K562 (cell line): ENCODE measurements around the gene VAMP4. TPM values are rescaled to one million over a fixed set of nuclear protein-coding genes. Genes with fewer than 3 reads are reported as not detected.

Source experiments
- BRCA1 ChIP-seq, 2 experiments: fragments of 450-650 bp in 1 of 2; sonication (generic) in 1 of 2; formaldehyde crosslinking in 1 of 2; IDR thresholded peaks; 2 replicates each; pipeline versions ENCODE4 v1.5.0 to v1.6.1; 2017 to 2020; ENCODE audit warnings: mild to moderate bottlenecking in 1 of 2, missing genetic modification reagents in 1 of 2
- C11orf30 ChIP-seq: fragments of 450-650 bp; IDR thresholded peaks from 2 replicates; pipeline ENCODE4 v1.6.1; 2016; ENCODE audit warnings: low read depth, mild to moderate bottlenecking
- GABPA ChIP-seq: fragments of 200-800 bp; sonication (Bioruptor generic); conservative IDR thresholded peaks from 2 replicates; pipeline ENCODE4 v1.6.1; 2016; ENCODE audit warnings: low read depth, missing genetic modification characterization, missing compliant biosample characterization
- GATAD2A ChIP-seq: fragments of 450-650 bp; IDR thresholded peaks from 2 replicates; pipeline ENCODE4 v1.6.1; 2017
- HMG20A ChIP-seq: fragments of 450-650 bp; formaldehyde crosslinking; conservative IDR thresholded peaks from 2 replicates; pipeline ENCODE4 v1.4.0; 2020; ENCODE audit warnings: mild to moderate bottlenecking, mixed read lengths
- HNRNPL ChIP-seq: fragments of 200-400 bp; formaldehyde crosslinking; IDR thresholded peaks from 2 replicates; pipeline ENCODE4 v1.6.1; 2017; ENCODE audit warnings: low read depth, mild to moderate bottlenecking, low read length
- L3MBTL2 ChIP-seq: fragments of 450-650 bp; IDR thresholded peaks from 2 replicates; pipeline ENCODE4 v1.6.1; 2016; ENCODE audit warnings: mild to moderate bottlenecking, moderate library complexity
- MAZ ChIP-seq, 2 experiments: fragments of 450-650 bp in 1 of 2; sonication (generic) in 1 of 2; formaldehyde crosslinking; IDR thresholded peaks in 1 of 2; conservative IDR thresholded peaks in 1 of 2; 2 replicates each; pipeline versions ENCODE4 v1.4.0 to v1.5.0; 2020; ENCODE audit warnings: mild to moderate bottlenecking in 1 of 2, missing genetic modification reagents in 1 of 2
- MTA3 ChIP-seq: fragments of 450-650 bp; formaldehyde crosslinking; IDR thresholded peaks from 2 replicates; pipeline ENCODE4 v1.6.1; 2017; ENCODE audit warnings: mild to moderate bottlenecking, borderline replicate concordance
- OTX1 ChIP-seq: fragments of 450-650 bp; formaldehyde crosslinking; IDR thresholded peaks from 2 replicates; pipeline ENCODE4 v1.4.0; 2022; ENCODE audit warnings: mild to moderate bottlenecking
- POLR3A ChIP-seq: IDR thresholded peaks from 2 replicates; pipeline ENCODE4 v1.6.1; 2011; ENCODE audit warnings: borderline replicate concordance, mild to moderate bottlenecking, moderate library complexity; ENCODE audit not compliant: insufficient read length, insufficient read depth; ENCODE audit errors: extremely low read depth
- RBM39 ChIP-seq: fragments of 200-400 bp; formaldehyde crosslinking; optimal IDR thresholded peaks from 2 replicates; pipeline ENCODE3; 2018; ENCODE audit warnings: low read depth, low read length
- SIN3B ChIP-seq: fragments of 450-650 bp; IDR thresholded peaks from 2 replicates; pipeline ENCODE4 v1.6.1; 2017; ENCODE audit warnings: low read depth, mild to moderate bottlenecking, moderate library complexity
- THRAP3 ChIP-seq: fragments of 450-650 bp; IDR thresholded peaks from 2 replicates; pipeline ENCODE4 v1.6.1; 2016; ENCODE audit warnings: mild to moderate bottlenecking, inconsistent platforms, borderline replicate concordance
- WHSC1 ChIP-seq: IDR thresholded peaks from one replicate; pipeline ENCODE4 v1.6.1; 2012; ENCODE audit warnings: low read length, control low read depth, inconsistent platforms
- ZNF12 ChIP-seq: sonication (generic); formaldehyde crosslinking; IDR thresholded peaks from 2 replicates; pipeline ENCODE4 v1.4.0; 2020; ENCODE audit warnings: mild to moderate bottlenecking, missing genetic modification reagents
- ZNF217 ChIP-seq: sonication (generic); formaldehyde crosslinking; IDR thresholded peaks from 2 replicates; pipeline ENCODE4 v1.8.0; 2022; ENCODE audit warnings: mild to moderate bottlenecking, missing genetic modification reagents
- ZNF274 ChIP-seq: IDR thresholded peaks from 2 replicates; pipeline ENCODE4 v1.6.1; 2011; ENCODE audit warnings: low read depth, mild to moderate bottlenecking, low read length, moderate library complexity, borderline replicate concordance
- polyA plus RNA-seq, 8 experiments: library from polyadenylated mRNA; depleted of rRNA in 4 of 8; stranded (reverse) in 5 of 8; unstranded in 3 of 8; fragments of >200 nt; fragmentation: Nextera tagmentation in 2 of 8; fragmentation: Illumina TruSeq in 1 of 8; extraction: Ambion mirVana in 2 of 8; extraction: Trizol in 1 of 8; gene quantifications; 2 replicates each; pipeline versions ENCODE4 v1.2.1 to v1.2.3, GENCODE V29; 2011 to 2014; ENCODE audit warnings: inconsistent platforms in 1 of 8, missing spikeins in 1 of 8
- total RNA-seq, 7 experiments: library from RNA; depleted of rRNA in 6 of 7; stranded (reverse); fragments of >200 nt in 6 of 7; fragmentation: Illumina TruSeq in 2 of 7; extraction: Trizol in 2 of 7; gene quantifications; 2 replicates each; pipeline versions ENCODE4 v1.2.1 to v1.2.3, GENCODE V29; 2011 to 2021; ENCODE audit warnings: low replicate concordance in 1 of 7
- TF ChIP-seq, protein P1 (sequence below): fragments of 200-800 bp; sonication (Bioruptor generic); IDR thresholded peaks from 2 replicates; pipeline ENCODE4 v1.6.1; 2017; ENCODE audit warnings: missing genetic modification characterization, missing compliant biosample characterization
- TF ChIP-seq, protein P2 (sequence below): fragments of 450-650 bp; formaldehyde crosslinking; IDR thresholded peaks from 2 replicates; pipeline ENCODE4 v1.4.0; 2020; ENCODE audit warnings: mild to moderate bottlenecking
- TF ChIP-seq, protein P3 (sequence below): fragments of 250-450 bp; sonication (Bioruptor Pico); IDR thresholded peaks from 2 replicates; pipeline ENCODE4 v1.5.1; 2021; ENCODE audit warnings: mild to moderate bottlenecking
- TF ChIP-seq, protein P4 (sequence below): fragments of 450-650 bp; formaldehyde crosslinking; IDR thresholded peaks from 2 replicates; pipeline ENCODE4 v1.4.0; 2020; ENCODE audit warnings: mild to moderate bottlenecking, moderate library complexity
- TF ChIP-seq, protein P5 (sequence below): fragments of 250-450 bp; sonication (Bioruptor Pico); IDR thresholded peaks from 2 replicates; pipeline ENCODE4 v1.6.1; 2021; ENCODE audit warnings: mild to moderate bottlenecking

The VAMP4 gene
- total and polyA plus RNA-seq, 9 of the 15 experiments (the other 6 are each of a cell fraction or from before 2014, with no cell fraction given) = 3.3 to 21.4 (median 11.9) TPM

DNA sequence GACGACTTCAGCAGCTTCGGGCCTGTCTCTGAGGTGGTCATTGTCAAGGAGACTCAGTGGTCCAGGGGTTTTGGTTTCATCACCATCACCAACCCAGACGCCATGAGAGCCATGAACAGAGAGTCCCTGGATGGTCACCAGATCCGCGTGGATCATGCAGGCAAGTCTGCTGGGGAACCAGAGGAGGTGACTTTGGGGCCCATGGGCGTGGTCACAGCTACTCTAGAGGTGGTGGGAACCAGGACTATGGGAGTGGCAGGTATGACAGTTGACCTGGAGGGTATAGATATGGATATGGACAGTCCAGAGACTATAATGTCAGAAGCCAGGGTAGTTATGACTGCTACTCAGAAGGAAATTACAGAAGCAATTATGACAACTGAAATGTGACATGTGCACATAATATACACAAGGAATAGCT lies 20.3 kb upstream of the VAMP4 start (continued):
- TF ChIP-seq MTA3 (peak; percentile 54; the same call in 1 of the 2 replicates), GABPA (no peak), MAZ (CRISPR knock-in tag; conservative IDR thresholded peaks at IDR 0.05 in 1 of 2, IDR thresholded peaks at IDR 0.05 in 1 of 2) (no peak), WHSC1 (no peak), HMG20A (CRISPR knock-in tag) (no peak), GATAD2A (no peak), L3MBTL2 (peak; percentile 73), THRAP3 (no peak), ZNF217 (no peak), C11orf30 (no peak), BRCA1 (IDR thresholded peaks at IDR 0.05) (no peak), BRCA1 (CRISPR knock-in tag; IDR thresholded peaks at IDR 0.05) (no peak), ZNF274 (no peak), SIN3B (no peak), OTX1 (no peak), HNRNPL (no peak), POLR3A (no peak), RBM39 (no peak), ZNF12 (CRISPR knock-in tag) (no peak)
- TF ChIP-seq, protein P1, sequence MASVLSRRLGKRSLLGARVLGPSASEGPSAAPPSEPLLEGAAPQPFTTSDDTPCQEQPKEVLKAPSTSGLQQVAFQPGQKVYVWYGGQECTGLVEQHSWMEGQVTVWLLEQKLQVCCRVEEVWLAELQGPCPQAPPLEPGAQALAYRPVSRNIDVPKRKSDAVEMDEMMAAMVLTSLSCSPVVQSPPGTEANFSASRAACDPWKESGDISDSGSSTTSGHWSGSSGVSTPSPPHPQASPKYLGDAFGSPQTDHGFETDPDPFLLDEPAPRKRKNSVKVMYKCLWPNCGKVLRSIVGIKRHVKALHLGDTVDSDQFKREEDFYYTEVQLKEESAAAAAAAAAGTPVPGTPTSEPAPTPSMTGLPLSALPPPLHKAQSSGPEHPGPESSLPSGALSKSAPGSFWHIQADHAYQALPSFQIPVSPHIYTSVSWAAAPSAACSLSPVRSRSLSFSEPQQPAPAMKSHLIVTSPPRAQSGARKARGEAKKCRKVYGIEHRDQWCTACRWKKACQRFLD (CRISPR knock-in tag) = 0 out of 2 replicates have a peak, but pooled peaks have one; percentile 31
- TF ChIP-seq, protein P2, sequence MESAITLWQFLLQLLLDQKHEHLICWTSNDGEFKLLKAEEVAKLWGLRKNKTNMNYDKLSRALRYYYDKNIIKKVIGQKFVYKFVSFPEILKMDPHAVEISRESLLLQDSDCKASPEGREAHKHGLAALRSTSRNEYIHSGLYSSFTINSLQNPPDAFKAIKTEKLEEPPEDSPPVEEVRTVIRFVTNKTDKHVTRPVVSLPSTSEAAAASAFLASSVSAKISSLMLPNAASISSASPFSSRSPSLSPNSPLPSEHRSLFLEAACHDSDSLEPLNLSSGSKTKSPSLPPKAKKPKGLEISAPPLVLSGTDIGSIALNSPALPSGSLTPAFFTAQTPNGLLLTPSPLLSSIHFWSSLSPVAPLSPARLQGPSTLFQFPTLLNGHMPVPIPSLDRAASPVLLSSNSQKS (CRISPR knock-in tag) = no peak
- TF ChIP-seq, protein P3, sequence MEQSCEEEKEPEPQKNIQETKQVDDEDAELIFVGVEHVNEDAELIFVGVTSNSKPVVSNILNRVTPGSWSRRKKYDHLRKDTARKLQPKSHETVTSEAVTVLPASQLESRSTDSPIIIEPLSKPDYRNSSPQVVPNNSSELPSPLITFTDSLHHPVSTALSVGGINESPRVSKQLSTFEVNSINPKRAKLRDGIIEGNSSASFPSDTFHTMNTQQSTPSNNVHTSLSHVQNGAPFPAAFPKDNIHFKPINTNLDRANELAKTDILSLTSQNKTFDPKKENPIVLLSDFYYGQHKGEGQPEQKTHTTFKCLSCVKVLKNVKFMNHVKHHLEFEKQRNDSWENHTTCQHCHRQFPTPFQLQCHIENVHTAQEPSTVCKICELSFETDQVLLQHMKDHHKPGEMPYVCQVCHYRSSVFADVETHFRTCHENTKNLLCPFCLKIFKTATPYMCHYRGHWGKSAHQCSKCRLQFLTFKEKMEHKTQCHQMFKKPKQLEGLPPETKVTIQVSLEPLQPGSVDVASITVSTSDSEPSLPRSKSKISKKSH (CRISPR knock-in tag) = no peak
- TF ChIP-seq, protein P4, sequence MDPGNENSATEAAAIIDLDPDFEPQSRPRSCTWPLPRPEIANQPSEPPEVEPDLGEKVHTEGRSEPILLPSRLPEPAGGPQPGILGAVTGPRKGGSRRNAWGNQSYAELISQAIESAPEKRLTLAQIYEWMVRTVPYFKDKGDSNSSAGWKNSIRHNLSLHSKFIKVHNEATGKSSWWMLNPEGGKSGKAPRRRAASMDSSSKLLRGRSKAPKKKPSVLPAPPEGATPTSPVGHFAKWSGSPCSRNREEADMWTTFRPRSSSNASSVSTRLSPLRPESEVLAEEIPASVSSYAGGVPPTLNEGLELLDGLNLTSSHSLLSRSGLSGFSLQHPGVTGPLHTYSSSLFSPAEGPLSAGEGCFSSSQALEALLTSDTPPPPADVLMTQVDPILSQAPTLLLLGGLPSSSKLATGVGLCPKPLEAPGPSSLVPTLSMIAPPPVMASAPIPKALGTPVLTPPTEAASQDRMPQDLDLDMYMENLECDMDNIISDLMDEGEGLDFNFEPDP (CRISPR knock-in tag) = no peak
- TF ChIP-seq, protein P5, sequence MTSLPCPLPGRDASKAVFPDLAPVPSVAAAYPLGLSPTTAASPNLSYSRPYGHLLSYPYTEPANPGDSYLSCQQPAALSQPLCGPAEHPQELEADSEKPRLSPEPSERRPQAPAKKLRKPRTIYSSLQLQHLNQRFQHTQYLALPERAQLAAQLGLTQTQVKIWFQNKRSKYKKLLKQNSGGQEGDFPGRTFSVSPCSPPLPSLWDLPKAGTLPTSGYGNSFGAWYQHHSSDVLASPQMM (CRISPR knock-in tag) = no peak
